Measurements from ENCODE around the gene TAS2R41. TPM values are rescaled to one million over a fixed set of nuclear protein-coding genes. Genes with fewer than 3 reads are reported as not detected.
A peak's percentile ranks its signal among the peaks of the same experiment; 100 is the strongest.
"Not testable (repeated sequence)": the region's sequence is repeated elsewhere in the genome, so short reads cannot be mapped to it uniquely, and the experiment has no call there.

TAS2R41 gene
- polyA plus RNA-seq, 2 of the 4 experiments (the other 2 are of a cell fraction), result not detected

- TF ChIP-seq HES2 (IDR thresholded peaks at IDR 0.05) (no peak), RCOR1 (IDR thresholded peaks at IDR 0.05; ENCODE audit: low read depth, low read length) (no peak), NR3C1 (IDR thresholded peaks at IDR 0.05) (no peak), BCL3 (IDR thresholded peaks at IDR 0.05) (no peak), TFCP2L1 (CRISPR knock-in tag; IDR thresholded peaks at IDR 0.05) (no peak), REST (IDR thresholded peaks at IDR 0.05) (no peak), EHMT2 (IDR thresholded peaks at IDR 0.05; ENCODE audit: low read depth) (no peak)
- Histone ChIP-seq H3K27ac (peak overlapping the region; percentile 7 to 70; a peak in 3 of 6 replicates), H3K4me1 (peaks cover 25% of the 10 kb centered on the region), H3K4me3 (no peak overlapping the region), H3K4me2 (peak overlapping the region; percentile 42), H3K9me3 (no peaks in the 10 kb centered on the region)
- DNase-seq (ENCODE audit: low read depth in 1 of 2, low spot score in 1 of 2) (peak in 1 of 2 experiments; percentile 37), FAIRE-seq (no peak), ATAC-seq (peak; percentile 25 to 35; a peak in 3 of 6 replicates)
- ChIA-PET CTCF (interaction anchor here (1.5 to 2.9 kb wide), 4 partner anchors 15 to 279 kb away, joined by 3 to 18 read pairs (median 4); no protein-coding TSS in a partner anchor), POLR2A (no interaction called here)
- WGBS (ENCODE audit: missing lambda C conversion rate), result 62% methylated on average over 7 of the region's 7 CpGs
Measured at GRCh38 chr7:143519411-143520131, 41.9 kb downstream of the TAS2R41 start.

- CTCF ChIA-PET; H3K27ac ChIP-seq; H3K9me3 ChIP-seq; H3K4me2 ChIP-seq; DNase-seq (ENCODE audit: low read depth in 1 of 2, low spot score in 1 of 2); POLR2A ChIA-PET; H3K4me3 ChIP-seq: not testable (repeated sequence)
- peaks cover 25% of the 10 kb centered on the region for H3K4me1 ChIP-seq
- WGBS (ENCODE audit: missing lambda C conversion rate), result no CpG with 5 or more reads among the region's 9 CpGs
- peak; percentile 98 for FAIRE-seq
- ATAC-seq, result peak; percentile 98 to 99
Measured at GRCh38 chr7:143522309-143522916, 44.7 kb downstream of the TAS2R41 start.

Other genes with a start within 250 kb of the TAS2R41 start
- 76.6 and 96.5 TPM in 2 replicates for gene GSTK1, start 214.4 kb upstream of the TAS2R41 start, polyA plus RNA-seq (2011; rRNA removed)
- gene GSTK1, start 214.4 kb upstream of the TAS2R41 start, polyA plus RNA-seq (2017; fragmentation: RNase III; extraction: RNeasy Plus Mini Kit Qiagen cat#74134 plus additional on column Dnase treatment), result 80.8 to 92.9 TPM (median 91.5 TPM) in 3 replicates
- 0.49 and 0.65 TPM in 2 replicates for gene TMEM139, start 192.9 kb upstream of the TAS2R41 start, polyA plus RNA-seq (2011; rRNA removed)
- 0.37 to 0.71 TPM (median 0.42 TPM) in 3 replicates for gene TMEM139, start 192.9 kb upstream of the TAS2R41 start, polyA plus RNA-seq (2017; fragmentation: RNase III; extraction: RNeasy Plus Mini Kit Qiagen cat#74134 plus additional on column Dnase treatment)
- 24.6 and 26.0 TPM in 2 replicates for gene CASP2, start 189.5 kb upstream of the TAS2R41 start, polyA plus RNA-seq (2011; rRNA removed)
- 17.7 to 19.9 TPM (median 18.7 TPM) in 3 replicates for gene CASP2, start 189.5 kb upstream of the TAS2R41 start, polyA plus RNA-seq (2017; fragmentation: RNase III; extraction: RNeasy Plus Mini Kit Qiagen cat#74134 plus additional on column Dnase treatment)
- 0.08 TPM in 1 of 2 replicates, not detected in the other for gene CLCN1, start 161.8 kb upstream of the TAS2R41 start, polyA plus RNA-seq (2011; rRNA removed)
- gene CLCN1, start 161.8 kb upstream of the TAS2R41 start, polyA plus RNA-seq (2017; fragmentation: RNase III; extraction: RNeasy Plus Mini Kit Qiagen cat#74134 plus additional on column Dnase treatment), result 0.03 TPM in 1 of 3 replicates, not detected in the others
- gene FAM131B, start 115.2 kb upstream of the TAS2R41 start, polyA plus RNA-seq (2011; rRNA removed), result 0.52 and 0.78 TPM in 2 replicates
- 0.16 to 0.32 TPM (median 0.19 TPM) in 3 replicates for gene FAM131B, start 115.2 kb upstream of the TAS2R41 start, polyA plus RNA-seq (2017; fragmentation: RNase III; extraction: RNeasy Plus Mini Kit Qiagen cat#74134 plus additional on column Dnase treatment)
- gene ZYX, start 96.5 kb upstream of the TAS2R41 start, polyA plus RNA-seq (2011; rRNA removed), result 13.3 and 24.5 TPM in 2 replicates
- 109 to 124 TPM (median 119 TPM) in 3 replicates for gene ZYX, start 96.5 kb upstream of the TAS2R41 start, polyA plus RNA-seq (2017; fragmentation: RNase III; extraction: RNeasy Plus Mini Kit Qiagen cat#74134 plus additional on column Dnase treatment)
- not detected in 2 replicates for gene EPHA1, start 69.0 kb upstream of the TAS2R41 start, polyA plus RNA-seq (2011; rRNA removed)
- gene EPHA1, start 69.0 kb upstream of the TAS2R41 start, polyA plus RNA-seq (2017; fragmentation: RNase III; extraction: RNeasy Plus Mini Kit Qiagen cat#74134 plus additional on column Dnase treatment), result not detected in 3 replicates
- not detected in 2 replicates for gene TAS2R60, start 34.4 kb upstream of the TAS2R41 start, polyA plus RNA-seq (2011; rRNA removed)
- gene TAS2R60, start 34.4 kb upstream of the TAS2R41 start, polyA plus RNA-seq (2017; fragmentation: RNase III; extraction: RNeasy Plus Mini Kit Qiagen cat#74134 plus additional on column Dnase treatment), result not detected in 3 replicates
- gene CTAGE15, start 93.9 kb downstream of the TAS2R41 start, polyA plus RNA-seq (2011; rRNA removed), result not detected in 2 replicates
- not detected in 3 replicates for gene CTAGE15, start 93.9 kb downstream of the TAS2R41 start, polyA plus RNA-seq (2017; fragmentation: RNase III; extraction: RNeasy Plus Mini Kit Qiagen cat#74134 plus additional on column Dnase treatment)
- gene TCAF2, start 143.1 kb downstream of the TAS2R41 start, polyA plus RNA-seq (2011; rRNA removed), result 0.18 and 0.19 TPM in 2 replicates
- 0.06 to 0.11 TPM (median 0.08 TPM) in 3 replicates for gene TCAF2, start 143.1 kb downstream of the TAS2R41 start, polyA plus RNA-seq (2017; fragmentation: RNase III; extraction: RNeasy Plus Mini Kit Qiagen cat#74134 plus additional on column Dnase treatment)